Measurements from ENCODE around the gene WWC2.

- TF ChIP-seq, protein P1, sequence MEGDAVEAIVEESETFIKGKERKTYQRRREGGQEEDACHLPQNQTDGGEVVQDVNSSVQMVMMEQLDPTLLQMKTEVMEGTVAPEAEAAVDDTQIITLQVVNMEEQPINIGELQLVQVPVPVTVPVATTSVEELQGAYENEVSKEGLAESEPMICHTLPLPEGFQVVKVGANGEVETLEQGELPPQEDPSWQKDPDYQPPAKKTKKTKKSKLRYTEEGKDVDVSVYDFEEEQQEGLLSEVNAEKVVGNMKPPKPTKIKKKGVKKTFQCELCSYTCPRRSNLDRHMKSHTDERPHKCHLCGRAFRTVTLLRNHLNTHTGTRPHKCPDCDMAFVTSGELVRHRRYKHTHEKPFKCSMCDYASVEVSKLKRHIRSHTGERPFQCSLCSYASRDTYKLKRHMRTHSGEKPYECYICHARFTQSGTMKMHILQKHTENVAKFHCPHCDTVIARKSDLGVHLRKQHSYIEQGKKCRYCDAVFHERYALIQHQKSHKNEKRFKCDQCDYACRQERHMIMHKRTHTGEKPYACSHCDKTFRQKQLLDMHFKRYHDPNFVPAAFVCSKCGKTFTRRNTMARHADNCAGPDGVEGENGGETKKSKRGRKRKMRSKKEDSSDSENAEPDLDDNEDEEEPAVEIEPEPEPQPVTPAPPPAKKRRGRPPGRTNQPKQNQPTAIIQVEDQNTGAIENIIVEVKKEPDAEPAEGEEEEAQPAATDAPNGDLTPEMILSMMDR (IDR thresholded peaks at IDR 0.05; ENCODE audit: poor library complexity) = no peak
- TF ChIP-seq EZH2 (IDR thresholded peaks at IDR 0.05; ENCODE audit: borderline replicate concordance) = no peak
- no peak for TF ChIP-seq EZH2phosphoT487 (IDR thresholded peaks at IDR 0.05; ENCODE audit: low read depth, severe bottlenecking, unreplicated experiment)
Measured at GRCh38 chr4:183287677-183288076, 188.6 kb downstream of the WWC2 start.
